Measurements from ENCODE around the gene KRTAP10-9. TPM values are rescaled to one million over a fixed set of nuclear protein-coding genes. Genes with fewer than 3 reads are reported as not detected.

Gene KRTAP10-9
- total and polyA plus RNA-seq, 2 of the 8 experiments (the other 6 are each of a cell fraction or from before 2014, with no cell fraction given), result not detected

DNA sequence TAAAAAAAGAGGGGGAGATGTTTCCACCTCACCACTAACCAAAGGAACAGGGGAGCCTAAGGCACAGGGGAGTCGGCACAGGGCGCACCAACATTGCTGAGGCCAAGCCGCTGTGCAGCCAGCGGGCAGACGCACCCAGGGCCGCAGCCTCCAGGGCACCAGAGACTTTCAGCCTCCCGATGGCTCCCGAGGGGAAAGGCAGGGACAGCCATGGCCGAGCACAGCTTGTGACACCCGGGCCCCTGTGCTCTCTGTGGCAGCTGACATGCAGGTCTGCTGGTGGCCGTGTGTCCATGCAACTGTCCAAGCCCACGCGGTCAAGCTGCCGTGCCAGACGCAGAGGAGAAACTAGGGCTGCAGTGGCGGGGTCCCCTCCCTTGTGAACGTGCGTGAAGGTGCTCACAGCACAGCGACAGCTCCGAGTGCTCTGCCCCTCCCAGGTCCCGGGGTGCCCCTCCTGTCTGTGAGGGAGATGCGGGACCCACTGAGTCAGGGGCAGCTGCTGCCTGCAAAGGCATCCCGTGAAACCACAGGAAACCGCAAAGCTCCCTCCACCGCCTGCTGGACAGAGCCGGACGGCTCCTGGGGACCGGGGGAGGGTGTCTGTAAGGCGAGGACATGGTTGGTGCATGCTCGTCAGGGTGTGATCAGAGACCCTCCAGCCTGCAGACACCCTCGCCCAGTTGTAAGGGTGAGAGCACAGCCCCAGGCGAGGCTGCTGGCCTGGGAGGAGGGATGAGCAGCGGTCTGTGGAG lies 21.8 kb downstream of the KRTAP10-9 start (continued):
- TF ChIP-seq, protein P1, sequence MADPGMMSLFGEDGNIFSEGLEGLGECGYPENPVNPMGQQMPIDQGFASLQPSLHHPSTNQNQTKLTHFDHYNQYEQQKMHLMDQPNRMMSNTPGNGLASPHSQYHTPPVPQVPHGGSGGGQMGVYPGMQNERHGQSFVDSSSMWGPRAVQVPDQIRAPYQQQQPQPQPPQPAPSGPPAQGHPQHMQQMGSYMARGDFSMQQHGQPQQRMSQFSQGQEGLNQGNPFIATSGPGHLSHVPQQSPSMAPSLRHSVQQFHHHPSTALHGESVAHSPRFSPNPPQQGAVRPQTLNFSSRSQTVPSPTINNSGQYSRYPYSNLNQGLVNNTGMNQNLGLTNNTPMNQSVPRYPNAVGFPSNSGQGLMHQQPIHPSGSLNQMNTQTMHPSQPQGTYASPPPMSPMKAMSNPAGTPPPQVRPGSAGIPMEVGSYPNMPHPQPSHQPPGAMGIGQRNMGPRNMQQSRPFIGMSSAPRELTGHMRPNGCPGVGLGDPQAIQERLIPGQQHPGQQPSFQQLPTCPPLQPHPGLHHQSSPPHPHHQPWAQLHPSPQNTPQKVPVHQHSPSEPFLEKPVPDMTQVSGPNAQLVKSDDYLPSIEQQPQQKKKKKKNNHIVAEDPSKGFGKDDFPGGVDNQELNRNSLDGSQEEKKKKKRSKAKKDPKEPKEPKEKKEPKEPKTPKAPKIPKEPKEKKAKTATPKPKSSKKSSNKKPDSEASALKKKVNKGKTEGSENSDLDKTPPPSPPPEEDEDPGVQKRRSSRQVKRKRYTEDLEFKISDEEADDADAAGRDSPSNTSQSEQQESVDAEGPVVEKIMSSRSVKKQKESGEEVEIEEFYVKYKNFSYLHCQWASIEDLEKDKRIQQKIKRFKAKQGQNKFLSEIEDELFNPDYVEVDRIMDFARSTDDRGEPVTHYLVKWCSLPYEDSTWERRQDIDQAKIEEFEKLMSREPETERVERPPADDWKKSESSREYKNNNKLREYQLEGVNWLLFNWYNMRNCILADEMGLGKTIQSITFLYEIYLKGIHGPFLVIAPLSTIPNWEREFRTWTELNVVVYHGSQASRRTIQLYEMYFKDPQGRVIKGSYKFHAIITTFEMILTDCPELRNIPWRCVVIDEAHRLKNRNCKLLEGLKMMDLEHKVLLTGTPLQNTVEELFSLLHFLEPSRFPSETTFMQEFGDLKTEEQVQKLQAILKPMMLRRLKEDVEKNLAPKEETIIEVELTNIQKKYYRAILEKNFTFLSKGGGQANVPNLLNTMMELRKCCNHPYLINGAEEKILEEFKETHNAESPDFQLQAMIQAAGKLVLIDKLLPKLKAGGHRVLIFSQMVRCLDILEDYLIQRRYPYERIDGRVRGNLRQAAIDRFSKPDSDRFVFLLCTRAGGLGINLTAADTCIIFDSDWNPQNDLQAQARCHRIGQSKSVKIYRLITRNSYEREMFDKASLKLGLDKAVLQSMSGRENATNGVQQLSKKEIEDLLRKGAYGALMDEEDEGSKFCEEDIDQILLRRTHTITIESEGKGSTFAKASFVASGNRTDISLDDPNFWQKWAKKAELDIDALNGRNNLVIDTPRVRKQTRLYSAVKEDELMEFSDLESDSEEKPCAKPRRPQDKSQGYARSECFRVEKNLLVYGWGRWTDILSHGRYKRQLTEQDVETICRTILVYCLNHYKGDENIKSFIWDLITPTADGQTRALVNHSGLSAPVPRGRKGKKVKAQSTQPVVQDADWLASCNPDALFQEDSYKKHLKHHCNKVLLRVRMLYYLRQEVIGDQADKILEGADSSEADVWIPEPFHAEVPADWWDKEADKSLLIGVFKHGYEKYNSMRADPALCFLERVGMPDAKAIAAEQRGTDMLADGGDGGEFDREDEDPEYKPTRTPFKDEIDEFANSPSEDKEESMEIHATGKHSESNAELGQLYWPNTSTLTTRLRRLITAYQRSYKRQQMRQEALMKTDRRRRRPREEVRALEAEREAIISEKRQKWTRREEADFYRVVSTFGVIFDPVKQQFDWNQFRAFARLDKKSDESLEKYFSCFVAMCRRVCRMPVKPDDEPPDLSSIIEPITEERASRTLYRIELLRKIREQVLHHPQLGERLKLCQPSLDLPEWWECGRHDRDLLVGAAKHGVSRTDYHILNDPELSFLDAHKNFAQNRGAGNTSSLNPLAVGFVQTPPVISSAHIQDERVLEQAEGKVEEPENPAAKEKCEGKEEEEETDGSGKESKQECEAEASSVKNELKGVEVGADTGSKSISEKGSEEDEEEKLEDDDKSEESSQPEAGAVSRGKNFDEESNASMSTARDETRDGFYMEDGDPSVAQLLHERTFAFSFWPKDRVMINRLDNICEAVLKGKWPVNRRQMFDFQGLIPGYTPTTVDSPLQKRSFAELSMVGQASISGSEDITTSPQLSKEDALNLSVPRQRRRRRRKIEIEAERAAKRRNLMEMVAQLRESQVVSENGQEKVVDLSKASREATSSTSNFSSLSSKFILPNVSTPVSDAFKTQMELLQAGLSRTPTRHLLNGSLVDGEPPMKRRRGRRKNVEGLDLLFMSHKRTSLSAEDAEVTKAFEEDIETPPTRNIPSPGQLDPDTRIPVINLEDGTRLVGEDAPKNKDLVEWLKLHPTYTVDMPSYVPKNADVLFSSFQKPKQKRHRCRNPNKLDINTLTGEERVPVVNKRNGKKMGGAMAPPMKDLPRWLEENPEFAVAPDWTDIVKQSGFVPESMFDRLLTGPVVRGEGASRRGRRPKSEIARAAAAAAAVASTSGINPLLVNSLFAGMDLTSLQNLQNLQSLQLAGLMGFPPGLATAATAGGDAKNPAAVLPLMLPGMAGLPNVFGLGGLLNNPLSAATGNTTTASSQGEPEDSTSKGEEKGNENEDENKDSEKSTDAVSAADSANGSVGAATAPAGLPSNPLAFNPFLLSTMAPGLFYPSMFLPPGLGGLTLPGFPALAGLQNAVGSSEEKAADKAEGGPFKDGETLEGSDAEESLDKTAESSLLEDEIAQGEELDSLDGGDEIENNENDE (IDR thresholded peaks at IDR 0.05; ENCODE audit: insufficient replicate concordance, low read length), result no peak
- TF ChIP-seq HDAC6 (IDR thresholded peaks at IDR 0.05; ENCODE audit: low read depth, low read length) (no peak), RAD21 (IDR thresholded peaks at IDR 0.05 in 1 of 2, conservative IDR thresholded peaks at IDR 0.05 in 1 of 2; ENCODE audit: low read depth in 2 of 2, low read length in 2 of 2) (no peak), JUN (IDR thresholded peaks at IDR 0.05; ENCODE audit: low read depth, low read length) (no peak), MAFK (IDR thresholded peaks at IDR 0.05; ENCODE audit: low read depth, low read length) (no peak), EZH2 (IDR thresholded peaks at IDR 0.05; ENCODE audit: low read depth, low read length, severe bottlenecking) (no peak), POLR2AphosphoS5 (IDR thresholded peaks at IDR 0.05; ENCODE audit: low read depth, low read length) (no peak), ZNF274 (IDR thresholded peaks at IDR 0.05; ENCODE audit: borderline replicate concordance, extremely low read depth, low read length) (no peak)
- TF ChIP-seq, protein P2, sequence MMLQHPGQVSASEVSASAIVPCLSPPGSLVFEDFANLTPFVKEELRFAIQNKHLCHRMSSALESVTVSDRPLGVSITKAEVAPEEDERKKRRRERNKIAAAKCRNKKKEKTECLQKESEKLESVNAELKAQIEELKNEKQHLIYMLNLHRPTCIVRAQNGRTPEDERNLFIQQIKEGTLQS (IDR thresholded peaks at IDR 0.05; ENCODE audit: insufficient read depth, low read depth, low read length), result no peak

Measured in H1 (cell line).